GM18507 (cell line): Measurements from ENCODE around the gene SWSAP1.
A peak's percentile ranks its signal among the peaks of the same experiment; 100 is the strongest.
"Not testable (repeated sequence)": the region's sequence is repeated elsewhere in the genome, so short reads cannot be mapped to it uniquely, and the experiment has no call there.

Experiments used
- DNase-seq: peaks from one replicate; pipeline ENCODE4 v3.0.0; 2011; ENCODE audit warnings: low read depth; ENCODE audit not compliant: insufficient read length; ENCODE audit errors: extremely low spot score
- FAIRE-seq: peaks from 2 replicates; lab custom pipeline; 2011; peaks lifted over from hg19 to GRCh38; lab: Jason Lieb, UNC

Gene SWSAP1

GRCh38 chr19:11349171-11349570 is 25.3 kb upstream of the SWSAP1 start:
- DNase-seq (no peak), FAIRE-seq (no peak)

GRCh38 chr19:11354102-11354501 is 20.4 kb upstream of the SWSAP1 start:
- FAIRE-seq, DNase-seq: not testable (repeated sequence)

- peak; percentile 80 for DNase-seq
Measured at GRCh38 chr19:11355160-11356073, 19.0 kb upstream of the SWSAP1 start, which contains the start of gene PLPPR2. TSS of gene PLPPR2 (plus strand) at chr19:11355432. CDS start at chr19:11357674, 2,242 bp downstream.

GRCh38 chr19:11356074-11356397 is 18.4 kb upstream of the SWSAP1 start:
- DNase-seq (no peak), FAIRE-seq (no peak)

More at GRCh38 chr19:11355160-11356073, 19.0 kb upstream of the SWSAP1 start, which contains the start of gene PLPPR2:
- peak; percentile 66 for FAIRE-seq

GRCh38 chr19:11356676-11357550 is 17.6 kb upstream of the SWSAP1 start:
- no peak for DNase-seq
- no peak for FAIRE-seq

- DNase-seq (no peak), FAIRE-seq (no peak)
Measured at GRCh38 chr19:11359421-11359820, 15.0 kb upstream of the SWSAP1 start.

GRCh38 chr19:11361037-11361770 is 13.3 kb upstream of the SWSAP1 start:
- DNase-seq (no peak), FAIRE-seq (no peak)

- no peak for DNase-seq
- FAIRE-seq: no peak
Measured at GRCh38 chr19:11361771-11362731, 12.4 kb upstream of the SWSAP1 start.

- FAIRE-seq (no peak), DNase-seq (no peak)
Measured at GRCh38 chr19:11363881-11364280, 10.6 kb upstream of the SWSAP1 start.

GRCh38 chr19:11364296-11364904 is 10.1 kb upstream of the SWSAP1 start:
- no peak for FAIRE-seq
- no peak for DNase-seq

GRCh38 chr19:11364935-11365334 is 9.5 kb upstream of the SWSAP1 start:
- DNase-seq: no peak
- FAIRE-seq: no peak

- FAIRE-seq (no peak), DNase-seq (no peak)
Measured at GRCh38 chr19:11365557-11366117, 8.8 kb upstream of the SWSAP1 start.

- DNase-seq (no peak), FAIRE-seq (no peak)
Measured at GRCh38 chr19:11367528-11367927, 6.9 kb upstream of the SWSAP1 start.

GRCh38 chr19:11370744-11371143 is 3.7 kb upstream of the SWSAP1 start:
- FAIRE-seq: no peak
- no peak for DNase-seq

GRCh38 chr19:11373166-11373884 is 1.1 kb upstream of the SWSAP1 start:
- FAIRE-seq (no peak), DNase-seq (no peak)

GRCh38 chr19:11373885-11374432 is 507 bp upstream of the SWSAP1 start:
- no peak for DNase-seq
- FAIRE-seq: no peak
